ENCODE measurements around the gene SF3A1.

DNA sequence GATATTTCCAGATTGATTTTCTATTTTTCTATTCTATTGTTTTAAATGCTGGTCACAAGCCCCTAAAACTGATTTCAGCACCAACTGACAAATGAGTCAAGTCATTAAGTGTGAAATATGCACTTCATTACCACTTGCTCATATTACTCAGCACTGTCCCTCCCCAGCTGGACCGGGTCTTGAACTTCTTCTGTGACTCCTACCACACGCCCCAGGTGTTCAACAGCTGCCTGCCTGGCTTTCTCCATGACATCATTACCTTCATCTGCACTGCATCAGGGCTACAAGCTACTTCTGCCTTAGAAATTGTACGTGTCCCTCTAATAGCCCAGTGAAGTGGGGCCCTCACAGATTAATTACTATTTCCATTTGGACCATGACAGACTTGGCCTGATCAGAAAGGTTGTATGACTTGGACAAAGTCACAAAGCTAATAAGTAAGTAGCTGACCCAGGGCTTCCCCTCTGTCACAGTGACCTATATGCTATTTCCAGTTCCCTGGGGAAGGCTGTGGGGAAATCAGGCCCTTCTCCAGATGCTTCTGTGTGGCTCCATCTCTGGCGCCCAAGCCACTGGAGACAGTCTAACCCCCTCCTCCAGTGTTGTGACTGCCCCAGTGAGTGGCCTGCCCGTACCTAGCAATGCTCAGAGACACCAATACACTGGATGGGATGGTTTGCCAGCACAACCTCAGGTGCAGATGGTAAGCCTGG, 48.0 kb downstream of the SF3A1 start:
- TF ChIP-seq, protein P1, sequence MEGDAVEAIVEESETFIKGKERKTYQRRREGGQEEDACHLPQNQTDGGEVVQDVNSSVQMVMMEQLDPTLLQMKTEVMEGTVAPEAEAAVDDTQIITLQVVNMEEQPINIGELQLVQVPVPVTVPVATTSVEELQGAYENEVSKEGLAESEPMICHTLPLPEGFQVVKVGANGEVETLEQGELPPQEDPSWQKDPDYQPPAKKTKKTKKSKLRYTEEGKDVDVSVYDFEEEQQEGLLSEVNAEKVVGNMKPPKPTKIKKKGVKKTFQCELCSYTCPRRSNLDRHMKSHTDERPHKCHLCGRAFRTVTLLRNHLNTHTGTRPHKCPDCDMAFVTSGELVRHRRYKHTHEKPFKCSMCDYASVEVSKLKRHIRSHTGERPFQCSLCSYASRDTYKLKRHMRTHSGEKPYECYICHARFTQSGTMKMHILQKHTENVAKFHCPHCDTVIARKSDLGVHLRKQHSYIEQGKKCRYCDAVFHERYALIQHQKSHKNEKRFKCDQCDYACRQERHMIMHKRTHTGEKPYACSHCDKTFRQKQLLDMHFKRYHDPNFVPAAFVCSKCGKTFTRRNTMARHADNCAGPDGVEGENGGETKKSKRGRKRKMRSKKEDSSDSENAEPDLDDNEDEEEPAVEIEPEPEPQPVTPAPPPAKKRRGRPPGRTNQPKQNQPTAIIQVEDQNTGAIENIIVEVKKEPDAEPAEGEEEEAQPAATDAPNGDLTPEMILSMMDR (IDR thresholded peaks at IDR 0.05; ENCODE audit: insufficient read depth, low read length) = no peak
- TF ChIP-seq POLR2AphosphoS5 (IDR thresholded peaks at IDR 0.05; ENCODE audit: low read depth) = no peak
- TF ChIP-seq, protein P2, sequence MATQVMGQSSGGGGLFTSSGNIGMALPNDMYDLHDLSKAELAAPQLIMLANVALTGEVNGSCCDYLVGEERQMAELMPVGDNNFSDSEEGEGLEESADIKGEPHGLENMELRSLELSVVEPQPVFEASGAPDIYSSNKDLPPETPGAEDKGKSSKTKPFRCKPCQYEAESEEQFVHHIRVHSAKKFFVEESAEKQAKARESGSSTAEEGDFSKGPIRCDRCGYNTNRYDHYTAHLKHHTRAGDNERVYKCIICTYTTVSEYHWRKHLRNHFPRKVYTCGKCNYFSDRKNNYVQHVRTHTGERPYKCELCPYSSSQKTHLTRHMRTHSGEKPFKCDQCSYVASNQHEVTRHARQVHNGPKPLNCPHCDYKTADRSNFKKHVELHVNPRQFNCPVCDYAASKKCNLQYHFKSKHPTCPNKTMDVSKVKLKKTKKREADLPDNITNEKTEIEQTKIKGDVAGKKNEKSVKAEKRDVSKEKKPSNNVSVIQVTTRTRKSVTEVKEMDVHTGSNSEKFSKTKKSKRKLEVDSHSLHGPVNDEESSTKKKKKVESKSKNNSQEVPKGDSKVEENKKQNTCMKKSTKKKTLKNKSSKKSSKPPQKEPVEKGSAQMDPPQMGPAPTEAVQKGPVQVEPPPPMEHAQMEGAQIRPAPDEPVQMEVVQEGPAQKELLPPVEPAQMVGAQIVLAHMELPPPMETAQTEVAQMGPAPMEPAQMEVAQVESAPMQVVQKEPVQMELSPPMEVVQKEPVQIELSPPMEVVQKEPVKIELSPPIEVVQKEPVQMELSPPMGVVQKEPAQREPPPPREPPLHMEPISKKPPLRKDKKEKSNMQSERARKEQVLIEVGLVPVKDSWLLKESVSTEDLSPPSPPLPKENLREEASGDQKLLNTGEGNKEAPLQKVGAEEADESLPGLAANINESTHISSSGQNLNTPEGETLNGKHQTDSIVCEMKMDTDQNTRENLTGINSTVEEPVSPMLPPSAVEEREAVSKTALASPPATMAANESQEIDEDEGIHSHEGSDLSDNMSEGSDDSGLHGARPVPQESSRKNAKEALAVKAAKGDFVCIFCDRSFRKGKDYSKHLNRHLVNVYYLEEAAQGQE (IDR thresholded peaks at IDR 0.05; ENCODE audit: insufficient replicate concordance, low read depth) = no peak

Measured in HL-60 (cell line).